ENCODE data around the gene TBC1D22A. TPM values are rescaled to one million over a fixed set of nuclear protein-coding genes. Genes with fewer than 3 reads are reported as not detected.

TBC1D22A gene
- total and polyA plus RNA-seq, 4 donors = 4.1 to 12.4 (median 8.4) TPM

- Histone ChIP-seq H3K4me3 (ENCODE audit: low read depth in 1 of 3, low read length in 3 of 3) (no peak overlapping the region), H3K27ac (ENCODE audit: low read depth in 1 of 2, low read length in 2 of 2) (no peak overlapping the region), H3K27me3 (ENCODE audit: control insufficient read depth in 4 of 4, insufficient read depth in 4 of 4, low read length in 3 of 4) (no peaks in the 10 kb centered on the region), H3K9me3 (ENCODE audit: control insufficient read depth in 4 of 4, low read length in 3 of 4) (no peaks in the 10 kb centered on the region), H3K36me3 (ENCODE audit: control insufficient read depth in 4 of 4, insufficient read depth in 3 of 4, low read depth in 1 of 4, low read length in 3 of 4) (peaks cover 0 to 2% (median 0%) of the 10 kb centered on the region in 4 donors), H3K9ac (ENCODE audit: low read depth in 1 of 2, low read length in 2 of 2) (no peak overlapping the region), H3K4me1 (ENCODE audit: control insufficient read depth in 4 of 4, insufficient read depth in 4 of 4, low read length in 3 of 4) (no peaks in the 10 kb centered on the region)
- TF ChIP-seq CTCF (IDR thresholded peaks at IDR 0.05; ENCODE audit: low read depth, low read length, missing input control) (no peak), MAX (IDR thresholded peaks at IDR 0.05) (no peak), RAD21 (IDR thresholded peaks at IDR 0.05) (no peak), HNF4G (IDR thresholded peaks at IDR 0.05) (no peak), FOXA2 (IDR thresholded peaks at IDR 0.05) (no peak), REST (IDR thresholded peaks at IDR 0.05) (no peak)
- DNase-seq (ENCODE audit: low spot score) = no peak
- 95% methylated on average over 16 of the region's 16 CpGs for WGBS
These were observed 253.2 kb downstream of the TBC1D22A start for GRCh38 chr22:47015589-47016178.

GRCh38 chr22:47016631-47017030 is 254.2 kb downstream of the TBC1D22A start:
- WGBS = 97% methylated on average over 22 of the region's 22 CpGs
- H3K4me1 ChIP-seq (ENCODE audit: control insufficient read depth in 4 of 4, insufficient read depth in 4 of 4, low read length in 3 of 4) = no peaks in the 10 kb centered on the region
- H3K27ac ChIP-seq (ENCODE audit: low read depth in 1 of 2, low read length in 2 of 2) = no peak overlapping the region
- DNase-seq (ENCODE audit: low spot score) = no peak
- no peak overlapping the region for H3K9ac ChIP-seq (ENCODE audit: low read depth in 1 of 2, low read length in 2 of 2)
- no peaks in the 10 kb centered on the region for H3K27me3 ChIP-seq (ENCODE audit: control insufficient read depth in 4 of 4, insufficient read depth in 4 of 4, low read length in 3 of 4)
- H3K9me3 ChIP-seq (ENCODE audit: control insufficient read depth in 4 of 4, low read length in 3 of 4) = no peaks in the 10 kb centered on the region
- peaks cover 0 to 2% (median 0%) of the 10 kb centered on the region in 4 donors for H3K36me3 ChIP-seq (ENCODE audit: control insufficient read depth in 4 of 4, insufficient read depth in 3 of 4, low read depth in 1 of 4, low read length in 3 of 4)
- no peak overlapping the region for H3K4me3 ChIP-seq (ENCODE audit: low read depth in 1 of 3, low read length in 3 of 3)
- TF ChIP-seq FOXA2 (IDR thresholded peaks at IDR 0.05) (no peak), TAF1 (conservative IDR thresholded peaks at IDR 0.05) (no peak), FOXA1 (IDR thresholded peaks at IDR 0.05) (no peak), RAD21 (IDR thresholded peaks at IDR 0.05) (no peak), YY1 (IDR thresholded peaks at IDR 0.05) (no peak), CTCF (IDR thresholded peaks at IDR 0.05; ENCODE audit: low read depth, low read length, missing input control) (no peak), EGR1 (IDR thresholded peaks at IDR 0.05; ENCODE audit: low read depth in 2 of 2) (no peak), MAX (IDR thresholded peaks at IDR 0.05) (no peak)
